T follicular helper cell (primary cell): ENCODE measurements around the gene OGFOD2.

ENCODE experiments used
- DNase-seq: peaks from one replicate; pipeline ENCODE4 v3.0.0-alpha.2; 2020; ENCODE audit warnings: low read depth

Gene OGFOD2

DNA sequence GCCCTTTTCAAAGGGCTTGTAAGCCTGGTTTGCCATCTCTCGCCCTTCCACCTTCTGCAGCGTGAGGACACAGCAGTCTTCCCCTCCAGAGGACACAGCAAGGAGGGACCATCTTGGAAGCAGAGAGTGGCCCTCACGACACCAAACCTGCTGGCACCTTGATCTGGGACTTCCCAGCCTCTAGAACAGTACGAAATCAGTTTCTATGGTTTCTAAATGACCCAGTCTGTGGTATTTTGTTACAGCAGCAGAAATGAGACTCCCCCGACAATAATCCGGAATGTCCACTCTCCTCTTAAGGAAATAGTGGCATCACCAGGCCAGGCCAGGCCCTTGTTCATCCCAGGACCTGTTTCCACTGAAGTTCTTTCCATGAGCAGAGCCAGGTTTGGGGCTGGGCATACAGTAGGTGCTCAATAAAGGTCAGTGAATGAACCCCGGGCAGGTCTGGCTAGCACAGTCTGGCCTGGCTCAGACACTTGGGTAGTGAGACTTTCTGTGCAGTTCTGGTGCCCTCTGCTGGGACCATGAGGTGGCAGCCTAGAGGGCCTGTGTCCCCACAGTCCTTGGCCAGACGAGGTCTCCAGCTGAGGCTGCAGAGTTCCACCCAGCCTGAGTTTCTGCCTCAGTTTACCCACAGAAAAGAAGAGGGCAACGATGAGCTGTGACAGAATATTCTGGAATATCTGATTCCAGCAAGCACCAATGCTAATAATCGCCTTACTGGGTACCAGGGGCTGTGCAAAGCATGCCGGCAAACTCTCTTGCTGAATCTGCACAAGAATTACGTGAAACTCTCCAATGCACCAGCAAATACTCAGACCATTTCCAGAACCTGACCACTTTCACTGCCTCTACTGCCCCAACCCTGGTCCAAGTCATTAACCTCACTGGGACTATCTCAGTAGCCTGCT lies 22.8 kb upstream of the OGFOD2 start:
- DNase-seq = peak; percentile 56

- DNase-seq = no peak
Measured at GRCh38 chr12:122955156-122955555, 19.9 kb upstream of the OGFOD2 start.

DNA sequence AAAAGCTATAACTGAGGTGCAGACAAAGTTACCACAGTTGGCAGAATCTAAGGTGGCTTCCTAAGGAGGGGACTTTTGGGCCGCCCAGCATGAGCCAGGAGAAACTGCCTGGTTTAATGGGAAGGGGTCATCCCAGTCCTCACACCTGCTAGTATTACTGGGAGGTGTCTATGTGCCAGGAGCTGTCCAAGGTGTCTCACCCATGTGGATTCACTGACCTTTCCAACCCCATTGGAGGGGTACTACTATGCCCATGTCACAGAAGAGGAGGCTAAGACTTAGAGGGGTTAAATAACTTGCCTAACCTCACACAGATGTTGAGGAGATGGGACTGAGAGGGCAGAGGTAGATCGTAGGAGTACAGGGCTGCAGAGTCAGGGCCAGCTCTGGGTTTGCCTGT lies 19.0 kb upstream of the OGFOD2 start:
- DNase-seq = no peak

DNA sequence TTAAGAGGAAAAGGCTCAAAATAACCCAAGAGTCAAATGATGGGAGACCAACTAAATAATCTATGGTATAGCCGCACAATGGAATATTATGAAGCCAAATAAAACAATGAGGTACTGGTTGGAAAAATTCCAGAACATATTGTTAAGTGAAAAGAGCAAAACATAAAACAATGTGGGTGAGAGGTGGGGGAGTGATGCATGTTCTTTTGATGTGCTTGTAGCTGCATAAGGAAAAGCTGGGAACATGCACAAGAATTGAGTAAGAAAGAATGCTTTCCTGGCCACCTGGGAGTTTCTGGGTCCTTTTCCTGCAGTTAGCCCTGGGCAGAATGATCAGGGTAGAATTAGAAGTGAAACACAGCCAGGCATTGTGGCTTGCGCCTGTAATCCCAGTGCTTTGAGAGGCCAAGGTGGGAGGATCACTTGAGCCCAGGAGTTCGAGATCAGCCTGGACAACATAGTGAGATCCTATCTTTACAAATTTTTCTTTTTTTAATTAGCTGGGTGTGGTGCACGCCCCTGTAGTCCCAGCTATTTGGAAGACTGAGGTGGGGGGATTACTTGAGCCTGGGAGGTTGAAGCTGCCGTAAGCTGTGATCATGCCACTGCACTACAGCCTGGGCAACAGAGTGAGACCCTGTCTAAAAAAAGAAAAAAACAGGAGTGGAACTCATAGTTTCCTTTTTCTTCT lies 16.7 kb upstream of the OGFOD2 start:
- no peak for DNase-seq

GRCh38 chr12:122959566-122960192 lies 15.4 kb upstream of the OGFOD2 start:
- DNase-seq = no peak

DNA sequence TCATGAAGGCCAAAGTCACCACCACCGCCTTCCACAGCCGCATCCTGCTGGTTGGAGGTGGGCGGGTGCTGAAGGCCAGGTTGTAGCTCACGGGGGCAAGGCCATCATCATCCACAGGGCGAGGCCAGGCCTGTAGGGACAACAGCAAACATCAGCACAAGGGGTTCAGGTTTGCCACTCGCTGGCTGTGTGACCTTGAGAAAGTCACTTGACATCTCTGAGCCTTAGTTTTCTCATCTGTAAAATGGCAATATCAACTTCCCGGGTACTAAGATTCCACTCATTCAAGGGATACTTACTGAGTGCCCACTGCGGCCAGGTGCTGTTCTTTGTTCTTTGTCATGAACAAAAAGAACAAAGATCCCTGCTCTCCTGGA lies 14.9 kb upstream of the OGFOD2 start:
- no peak for DNase-seq

DNA sequence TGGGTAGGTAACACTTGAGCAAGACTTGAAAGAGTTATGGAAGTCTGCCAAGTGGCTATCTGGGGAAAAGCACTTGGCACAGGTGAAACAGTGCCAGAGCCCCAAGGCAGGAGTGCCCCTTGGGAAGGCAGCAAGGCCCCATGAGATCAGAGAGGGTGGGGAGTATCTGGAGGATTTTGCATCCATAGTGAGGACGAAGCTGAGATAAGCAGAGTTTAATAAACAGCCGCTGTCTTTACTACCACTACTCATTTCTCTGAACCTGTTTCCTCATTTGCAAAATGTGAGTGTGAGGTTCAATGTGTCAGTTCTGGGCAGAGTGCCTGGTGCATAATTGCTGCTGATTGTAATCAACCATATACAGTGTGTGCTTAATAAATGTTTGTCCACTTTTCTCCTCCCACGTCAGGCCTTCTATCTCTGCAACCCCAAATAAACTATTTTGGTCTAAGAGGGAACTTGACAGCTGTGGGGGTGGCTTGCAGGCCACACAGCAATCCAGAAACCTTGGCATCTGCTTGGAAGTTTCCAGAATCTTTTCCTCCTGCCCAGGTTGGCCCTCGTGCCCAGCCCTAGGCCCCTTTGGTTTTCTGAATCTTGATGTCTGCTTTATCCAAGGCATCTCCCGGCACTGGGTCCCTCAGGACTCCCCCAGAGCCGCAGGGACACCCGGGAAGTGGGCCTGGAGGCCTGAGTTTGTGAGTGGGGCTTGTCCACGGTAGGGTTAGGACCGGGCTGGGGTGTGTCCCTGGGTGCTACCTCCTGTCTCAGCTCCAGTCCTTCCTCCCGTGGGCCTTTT lies 13.3 kb upstream of the OGFOD2 start:
- no peak for DNase-seq

DNA sequence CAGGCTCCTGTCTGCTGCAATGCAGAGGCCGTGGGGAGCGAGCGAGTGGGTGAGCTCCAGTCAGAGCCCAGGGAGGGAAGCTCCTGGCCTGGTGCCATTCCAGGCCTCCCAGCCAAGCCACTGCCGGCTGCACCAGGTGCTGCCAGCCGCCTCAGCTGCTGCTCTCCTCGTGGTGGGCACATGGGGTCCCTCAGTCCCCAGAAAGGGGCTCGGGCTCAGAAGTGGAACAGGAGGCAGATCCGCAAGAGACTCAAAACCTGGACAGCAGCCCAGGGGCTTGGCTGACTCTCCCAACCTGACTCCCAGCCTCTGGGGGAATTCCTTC lies 11.1 kb upstream of the OGFOD2 start:
- DNase-seq = no peak

- DNase-seq = no peak
Measured at GRCh38 chr12:122964439-122965257, 10.4 kb upstream of the OGFOD2 start.

- no peak for DNase-seq
Measured at GRCh38 chr12:122965321-122965751, 9.7 kb upstream of the OGFOD2 start.

DNA sequence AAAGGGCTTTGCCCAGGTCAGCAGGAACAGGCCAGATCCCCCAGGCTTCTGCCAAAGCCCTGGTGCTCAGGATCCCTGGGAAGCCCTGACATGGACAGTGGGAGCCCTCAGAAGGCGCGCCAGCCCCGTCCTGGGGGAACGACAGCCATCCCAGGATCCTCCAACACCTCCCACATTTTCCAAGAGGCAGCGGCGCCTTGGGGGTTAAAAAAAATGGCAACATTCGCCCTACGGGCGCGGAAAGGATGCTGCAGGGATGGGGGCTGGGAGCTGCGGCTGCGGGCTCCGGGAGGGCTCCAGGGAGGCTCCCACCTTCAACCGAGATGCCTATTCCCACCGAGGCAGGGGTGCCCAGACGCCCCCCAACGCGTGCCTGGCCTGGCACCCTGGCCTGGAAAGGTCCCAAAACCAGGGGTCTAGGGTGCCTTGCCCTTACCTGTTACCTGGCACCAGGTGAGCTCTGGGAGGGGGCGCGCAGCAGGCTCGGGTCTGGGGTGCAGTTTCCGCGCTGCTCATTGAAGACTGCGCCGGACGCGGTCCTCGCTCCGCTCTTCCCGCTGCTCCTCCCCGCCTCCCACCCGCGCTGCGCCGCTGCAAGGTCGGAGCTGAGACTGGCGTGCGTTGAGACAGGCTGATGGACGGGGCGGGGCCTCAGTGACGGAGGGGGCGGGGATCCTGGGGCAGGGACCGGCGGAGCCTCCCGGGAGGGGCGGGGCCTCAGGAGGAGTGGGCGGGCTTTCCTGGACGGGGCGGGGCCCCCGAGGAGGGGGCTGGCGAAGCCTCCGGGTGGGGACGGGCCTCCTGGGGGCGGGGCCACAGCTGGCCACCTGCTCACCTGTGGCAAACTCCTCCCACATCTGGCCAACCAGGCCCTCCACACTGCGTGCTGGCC lies 8.9 kb upstream of the OGFOD2 start, which contains the start of gene ABCB9:
ABCB9 (minus strand) TSS at position 613 of the 892 bp plus-strand sequence. CDS start 6,228 bp downstream, outside the sequence.
- peak; percentile 94 for DNase-seq

DNA sequence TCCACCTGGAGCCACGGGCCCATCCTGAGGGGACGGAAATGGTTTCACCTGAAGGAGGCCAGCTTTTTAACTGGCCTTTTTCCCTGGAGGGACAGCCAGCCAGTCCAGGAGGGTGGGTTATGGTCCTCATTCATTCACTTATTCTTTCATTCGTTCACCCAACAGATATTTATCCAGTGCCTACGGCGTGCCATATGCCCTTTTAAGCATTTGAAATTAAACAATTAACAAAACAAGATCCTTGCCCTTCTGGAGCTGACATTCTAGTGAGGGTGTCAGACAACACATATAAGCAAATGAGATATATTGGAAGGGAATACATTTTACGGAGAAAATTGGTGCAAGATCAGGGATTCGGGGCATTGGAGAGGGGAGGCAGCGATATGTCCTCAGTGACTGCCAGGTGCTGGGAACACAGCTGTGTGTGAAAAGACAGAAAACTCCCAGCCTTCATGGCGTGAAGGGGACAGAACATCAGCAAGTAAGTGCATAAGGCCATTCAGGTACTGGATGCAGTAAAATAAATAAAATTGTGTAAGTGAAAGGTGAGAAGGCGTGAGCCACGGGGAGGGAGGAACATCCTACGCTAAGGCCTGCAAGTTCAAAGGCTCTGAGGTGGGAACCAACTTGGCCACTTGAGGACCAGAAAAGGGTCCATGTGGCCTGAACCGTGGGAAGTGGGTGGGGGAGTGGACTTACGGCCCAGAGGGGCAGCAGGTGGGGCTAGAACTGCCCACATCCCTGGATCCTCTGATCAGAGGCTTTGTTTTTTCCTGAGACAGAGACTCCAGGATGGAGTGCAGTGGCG lies 8.1 kb upstream of the OGFOD2 start:
- no peak for DNase-seq

DNA sequence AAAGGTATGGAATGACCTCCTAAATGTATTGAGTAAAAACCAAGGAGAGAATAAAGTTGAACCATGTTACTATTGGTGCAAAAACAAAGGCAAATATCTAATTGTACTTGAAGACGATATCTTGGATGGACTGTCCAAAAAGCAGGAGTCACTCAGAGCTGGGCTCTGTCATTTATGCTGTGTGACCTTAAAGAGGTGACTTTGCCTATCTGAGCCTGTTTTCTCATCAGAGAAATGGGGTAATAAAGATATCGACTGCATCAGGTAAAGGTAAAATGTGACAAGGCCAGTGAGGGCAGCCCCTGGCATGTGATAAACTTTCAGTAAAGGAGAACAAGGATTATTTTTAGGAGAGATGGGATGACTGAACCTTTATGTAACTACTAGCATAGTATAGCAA lies 6.9 kb upstream of the OGFOD2 start:
- DNase-seq = no peak

GRCh38 chr12:122969676-122970075 lies 5.4 kb upstream of the OGFOD2 start:
- no peak for DNase-seq

DNA sequence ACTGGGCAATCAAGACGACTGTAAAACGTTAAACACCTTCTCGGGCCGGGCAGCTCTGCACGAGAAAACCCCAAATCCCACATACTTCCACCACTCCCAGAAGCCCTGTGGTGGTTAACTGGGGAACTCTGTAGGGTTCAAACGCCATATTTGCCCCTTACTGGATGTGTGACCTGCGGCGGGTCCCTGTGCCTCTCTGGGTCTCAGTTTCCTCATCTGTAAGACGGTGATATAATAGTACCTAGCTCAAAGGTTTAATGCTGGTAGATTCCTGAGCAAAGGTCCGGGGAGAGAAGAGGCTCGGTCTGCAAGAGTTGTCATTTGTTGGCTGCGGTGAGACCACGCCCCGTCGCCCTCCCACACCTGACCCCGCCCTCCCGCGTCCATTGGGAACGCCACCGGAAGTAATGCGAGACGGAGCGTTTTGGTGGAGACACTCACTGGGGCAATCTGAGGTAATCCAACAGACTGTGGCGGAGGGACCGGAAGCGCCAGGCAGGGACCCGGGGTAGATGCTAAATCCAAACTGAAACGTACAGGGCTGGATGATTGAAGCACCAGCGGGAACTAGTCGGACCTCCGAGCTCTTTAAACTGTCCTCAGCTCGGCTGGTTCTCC lies 661 bp upstream of the OGFOD2 start:
- DNase-seq = peak; percentile 98

GRCh38 chr12:122975790-122976647 lies 975 bp downstream of the OGFOD2 start:
- DNase-seq = no peak

- DNase-seq = no peak
Measured at GRCh38 chr12:122976648-122976975, 1.6 kb downstream of the OGFOD2 start.

DNA sequence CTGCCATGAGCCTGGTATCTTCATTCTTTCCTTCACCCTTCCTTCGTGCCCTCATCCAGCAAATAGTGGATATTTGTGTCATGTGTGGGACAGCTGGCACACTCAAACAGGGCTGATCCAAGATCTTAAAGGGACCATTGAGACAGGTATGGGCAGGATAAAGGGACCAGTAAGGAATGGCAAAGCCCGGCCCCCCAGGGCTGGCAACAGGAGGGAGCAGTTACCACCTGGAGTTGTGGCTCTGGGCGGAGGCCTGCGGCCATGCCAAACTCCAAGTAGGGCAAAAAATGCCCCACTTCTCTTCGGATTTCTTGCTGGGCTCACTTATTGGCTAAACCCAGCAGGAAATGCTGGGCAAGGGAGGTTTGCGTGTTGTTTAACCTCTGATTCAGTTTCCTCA lies 2.1 kb downstream of the OGFOD2 start:
- DNase-seq = no peak
